HG02798 (cell line): ENCODE measurements around the gene TBC1D5.

ENCODE experiments used
- ATAC-seq: cut with Tn5 transposase; IDR thresholded peaks from one replicate; pipeline ENCODE4 v1.9.1; 2021; ENCODE audit warnings: mild to moderate bottlenecking; ENCODE audit not compliant: unreplicated experiment, poor library complexity

The TBC1D5 gene

GRCh38 chr3:17204049-17204650 lies 538.3 kb downstream of the TBC1D5 start:
- no peak for ATAC-seq

- ATAC-seq: no peak
Observed at GRCh38 chr3:17201538-17201937, 540.9 kb downstream of the TBC1D5 start.

- ATAC-seq: peak; percentile 78
Observed at GRCh38 chr3:17195856-17196604, 546.4 kb downstream of the TBC1D5 start.

GRCh38 chr3:17195192-17195611 lies 547.2 kb downstream of the TBC1D5 start:
- peak; percentile 94 for ATAC-seq

DNA sequence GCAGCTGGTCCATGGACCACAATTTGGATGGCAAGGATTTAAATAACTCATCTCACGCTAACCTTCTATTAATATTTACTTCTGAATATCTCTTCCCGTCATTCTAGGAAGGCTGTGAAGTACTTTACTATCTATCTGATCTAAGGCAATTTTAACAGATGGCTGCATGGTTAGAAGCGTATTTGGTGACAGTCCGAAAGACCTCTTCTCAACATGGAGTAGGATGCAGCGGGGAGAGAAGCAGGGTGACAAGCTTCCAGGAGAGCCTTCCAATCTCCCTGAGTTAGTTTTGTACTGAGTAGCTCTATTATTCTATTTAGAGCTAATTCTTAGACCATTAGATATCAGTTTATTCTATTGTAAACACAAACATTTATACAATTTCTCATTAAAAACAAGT lies 548.3 kb downstream of the TBC1D5 start:
- ATAC-seq: no peak

GRCh38 chr3:17192995-17193394 lies 549.4 kb downstream of the TBC1D5 start:
- ATAC-seq: no peak

DNA sequence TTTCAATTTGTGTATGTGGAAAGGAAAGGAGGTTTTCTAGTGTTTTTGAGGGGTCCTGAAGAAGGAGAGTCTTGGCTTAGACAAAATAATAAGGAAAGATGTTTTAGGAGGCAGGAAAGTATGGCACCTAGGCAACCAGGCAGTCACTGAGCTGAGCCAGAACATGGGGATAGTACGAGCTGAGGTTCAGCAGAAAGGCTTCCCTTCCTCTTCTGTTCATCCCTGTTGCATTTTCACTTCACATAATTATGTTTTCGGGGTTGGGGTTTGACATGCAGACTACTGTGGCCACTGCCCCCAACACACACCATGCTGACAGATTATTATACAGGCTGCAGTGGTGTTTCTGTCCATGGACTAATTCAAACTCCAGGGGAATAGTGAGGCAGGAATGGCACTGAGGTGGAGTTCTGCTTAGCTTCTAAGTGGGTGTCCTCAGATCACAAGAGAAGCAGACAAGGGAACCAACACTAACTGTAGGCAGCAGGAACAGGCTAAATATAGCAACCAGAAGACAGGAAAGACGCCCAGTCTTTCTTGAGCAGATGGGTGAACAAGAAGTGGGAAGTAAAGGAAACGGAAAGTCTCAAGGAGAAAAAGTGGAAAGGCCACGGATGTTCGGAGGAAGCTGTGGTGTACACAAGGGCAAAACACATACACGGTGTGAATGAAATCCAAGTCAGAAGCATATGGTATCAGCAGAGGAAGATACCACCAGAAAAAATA lies 551.9 kb downstream of the TBC1D5 start:
- ATAC-seq: no peak

DNA sequence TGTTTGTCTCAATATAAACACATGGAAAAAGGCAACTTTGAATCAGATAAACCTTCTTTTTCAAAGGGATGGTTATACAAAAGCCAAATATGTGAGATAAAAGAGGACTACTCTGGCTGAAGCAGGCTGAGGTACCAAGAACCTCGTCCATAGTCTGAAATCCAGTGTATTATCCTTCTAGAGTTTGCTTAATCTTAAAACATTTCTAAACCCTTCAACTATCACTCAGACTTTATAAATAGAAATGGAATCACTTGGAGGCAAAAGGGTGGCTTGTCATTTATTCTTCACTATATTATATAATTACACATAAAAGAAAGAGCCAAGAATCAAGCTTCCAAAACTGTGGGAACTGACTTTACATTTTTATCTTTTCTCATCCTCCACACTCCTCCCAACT lies 554.1 kb downstream of the TBC1D5 start:
- no peak for ATAC-seq

- ATAC-seq: no peak
Observed at GRCh38 chr3:17187589-17188184, 554.7 kb downstream of the TBC1D5 start.

GRCh38 chr3:17183951-17184550 lies 558.4 kb downstream of the TBC1D5 start:
- ATAC-seq: no peak

DNA sequence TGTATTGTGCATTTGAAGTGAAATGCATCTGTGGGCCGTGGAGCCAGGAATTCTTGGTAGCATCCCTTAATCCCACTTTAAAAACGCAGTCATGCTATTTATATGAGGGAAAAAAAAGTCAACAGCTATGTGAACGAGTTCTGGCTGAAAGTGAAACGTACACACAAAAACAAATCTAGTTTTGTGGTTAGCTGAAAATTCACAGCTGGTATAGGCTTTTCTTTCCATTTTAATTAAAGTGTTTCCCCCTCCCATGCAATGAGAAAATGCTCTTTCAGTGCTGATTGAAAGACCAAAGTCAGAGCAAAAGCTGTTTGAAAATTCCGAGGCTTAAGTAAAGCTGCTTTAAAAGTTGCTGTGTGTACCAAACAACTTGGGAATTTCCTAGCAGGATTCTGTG lies 560.3 kb downstream of the TBC1D5 start:
- peak; percentile 70 for ATAC-seq

DNA sequence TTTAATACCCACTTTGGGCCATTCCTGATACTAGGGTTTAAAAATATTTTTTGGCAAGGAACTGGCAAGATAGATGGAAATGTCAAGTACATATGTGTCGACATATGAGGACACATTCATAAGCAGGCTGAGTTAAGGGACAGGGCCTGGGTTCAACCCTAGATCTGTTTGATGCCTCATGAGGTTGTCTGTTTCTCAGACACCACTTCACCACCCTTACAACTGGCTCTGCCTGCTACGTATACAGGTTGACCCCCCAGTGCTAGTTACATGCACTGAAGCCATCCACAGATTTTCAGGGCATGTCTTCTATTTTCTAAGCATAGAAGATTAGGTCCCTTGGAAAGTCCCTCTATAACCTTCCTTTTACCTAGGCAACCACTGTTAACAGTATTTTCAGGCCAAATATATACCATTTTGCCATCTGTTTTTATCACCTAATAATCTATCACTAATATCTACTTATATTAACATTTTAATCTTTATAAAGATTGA lies 561.0 kb downstream of the TBC1D5 start:
- no peak for ATAC-seq

GRCh38 chr3:17179381-17180205 lies 562.8 kb downstream of the TBC1D5 start:
- peak; percentile 85 for ATAC-seq

- ATAC-seq: no peak
Observed at GRCh38 chr3:17176757-17177156, 565.7 kb downstream of the TBC1D5 start.

DNA sequence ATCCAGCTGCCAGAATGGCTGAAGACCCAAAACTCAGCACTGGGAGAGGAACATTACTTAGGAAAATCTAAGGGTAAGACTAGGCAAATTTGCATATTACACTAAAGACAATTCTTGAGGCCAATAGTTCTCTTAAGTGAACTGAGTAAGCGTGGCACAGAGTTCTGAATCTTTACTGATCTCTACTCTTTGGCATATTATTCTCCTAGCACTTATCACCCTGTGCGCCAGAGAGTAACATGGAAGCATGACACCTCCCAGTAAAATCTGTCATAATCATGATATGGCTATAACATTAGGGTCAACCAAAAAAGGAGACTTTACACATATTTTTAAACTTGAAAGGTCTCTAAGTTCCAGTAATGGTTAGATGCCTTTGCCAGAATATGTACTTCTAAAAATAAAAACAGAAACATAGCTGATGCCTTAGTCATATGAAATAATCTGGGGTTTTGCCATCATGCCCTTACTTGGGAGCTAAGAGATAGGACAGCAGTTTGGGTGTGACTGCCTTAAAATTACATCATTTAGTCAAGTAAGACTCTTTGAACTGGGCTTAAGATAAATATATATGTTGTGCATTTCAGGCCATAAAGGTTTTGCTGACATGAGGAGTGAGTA lies 567.1 kb downstream of the TBC1D5 start:
- no peak for ATAC-seq

DNA sequence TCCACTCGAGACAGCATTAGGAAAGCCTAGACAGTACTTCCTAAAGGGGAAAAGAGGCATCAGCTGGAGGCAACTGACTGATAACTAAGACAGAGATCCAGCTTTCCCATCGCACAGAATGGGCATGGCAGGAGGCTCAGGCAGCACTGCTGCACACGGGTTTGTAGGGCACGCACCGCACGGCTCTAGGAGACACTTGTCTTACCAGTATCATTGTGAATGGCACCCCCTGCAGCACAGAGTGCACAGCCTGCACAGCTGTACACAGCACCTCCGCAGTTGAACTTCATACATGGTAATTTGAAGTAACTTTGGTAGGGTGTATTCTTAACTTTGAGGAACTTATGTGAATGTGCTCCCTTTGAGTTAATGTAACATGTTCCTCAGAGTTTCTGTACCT lies 576.1 kb downstream of the TBC1D5 start:
- no peak for ATAC-seq

DNA sequence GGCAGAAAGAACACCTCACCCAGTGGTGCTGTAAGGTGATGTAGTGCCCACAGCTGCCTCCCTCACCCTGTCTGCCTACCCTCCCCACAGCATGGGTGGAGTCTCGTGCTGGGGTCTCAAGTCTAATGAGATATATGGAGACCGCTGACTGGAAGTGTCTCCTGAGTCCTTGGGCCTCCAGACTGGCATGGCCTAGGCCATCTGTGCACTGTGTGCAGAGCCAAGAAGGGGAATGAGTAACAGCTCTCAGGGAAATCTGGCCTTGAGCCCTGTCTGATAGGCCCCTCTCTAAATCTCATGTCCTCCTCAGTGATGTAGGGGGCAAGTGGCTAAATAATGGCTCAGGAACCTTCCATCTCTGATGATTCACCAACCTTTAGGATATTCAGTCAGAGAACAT lies 580.3 kb downstream of the TBC1D5 start:
- ATAC-seq: no peak

DNA sequence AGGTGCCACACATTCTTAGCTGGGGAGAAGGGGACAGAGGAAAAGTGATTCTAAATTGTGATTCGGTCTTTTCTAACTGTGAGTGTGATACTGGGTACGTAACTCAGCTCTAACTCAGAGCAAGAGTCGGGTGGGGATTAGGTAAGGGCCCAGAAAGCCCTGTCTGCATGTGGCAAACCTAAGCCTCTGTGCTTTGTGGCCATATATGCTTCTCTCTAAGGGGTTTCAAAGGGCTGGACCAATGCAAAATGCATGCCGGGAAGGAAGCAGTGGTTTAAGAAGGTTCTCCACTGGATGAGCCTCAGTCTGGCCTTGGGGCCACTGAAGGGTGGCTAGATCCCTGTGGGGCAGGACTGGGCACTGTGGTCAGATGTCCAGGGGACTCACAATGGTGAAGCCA lies 581.8 kb downstream of the TBC1D5 start:
- no peak for ATAC-seq
